ENCODE measurements around the gene TMEM191C. TPM values are rescaled to one million over a fixed set of nuclear protein-coding genes. Genes with fewer than 3 reads are reported as not detected.
"Not testable (repeated sequence)": the region's sequence is repeated elsewhere in the genome, so short reads cannot be mapped to it uniquely, and the experiment has no call there.

TMEM191C gene
- 0.56 and 0.92 TPM in 2 replicates for total RNA-seq

- DNase-seq (ENCODE audit: low read depth, low spot score), result not testable (repeated sequence)
Measured at GRCh38 chr22:21467337-21468193, at the start of gene TMEM191C. TMEM191C (plus strand) TSS chr22:21467387; CDS start chr22:21467460, 73 bp downstream.

- not testable (repeated sequence) for DNase-seq (ENCODE audit: low read depth, low spot score)
Measured at GRCh38 chr22:21417853-21418252, 49.3 kb upstream of the TMEM191C start.

GRCh38 chr22:21418974-21419638, 48.1 kb upstream of the TMEM191C start:
- not testable (repeated sequence) for DNase-seq (ENCODE audit: low read depth, low spot score)

GRCh38 chr22:21420180-21420763, 46.9 kb upstream of the TMEM191C start:
- not testable (repeated sequence) for DNase-seq (ENCODE audit: low read depth, low spot score)

GRCh38 chr22:21424084-21424709, 43.0 kb upstream of the TMEM191C start:
- not testable (repeated sequence) for DNase-seq (ENCODE audit: low read depth, low spot score)

GRCh38 chr22:21434378-21435233, 32.6 kb upstream of the TMEM191C start:
- DNase-seq (ENCODE audit: low read depth, low spot score), result not testable (repeated sequence)

- not testable (repeated sequence) for DNase-seq (ENCODE audit: low read depth, low spot score)
Measured at GRCh38 chr22:21435998-21436810, 31.0 kb upstream of the TMEM191C start.

GRCh38 chr22:21438013-21438412, 29.2 kb upstream of the TMEM191C start:
- not testable (repeated sequence) for DNase-seq (ENCODE audit: low read depth, low spot score)

- DNase-seq (ENCODE audit: low read depth, low spot score), result not testable (repeated sequence)
Measured at GRCh38 chr22:21440018-21440636, 27.1 kb upstream of the TMEM191C start.

GRCh38 chr22:21440676-21441075, 26.5 kb upstream of the TMEM191C start:
- DNase-seq (ENCODE audit: low read depth, low spot score), result not testable (repeated sequence)

GRCh38 chr22:21441170-21441569, 26.0 kb upstream of the TMEM191C start:
- not testable (repeated sequence) for DNase-seq (ENCODE audit: low read depth, low spot score)

GRCh38 chr22:21442123-21442522, 25.1 kb upstream of the TMEM191C start:
- not testable (repeated sequence) for DNase-seq (ENCODE audit: low read depth, low spot score)

- DNase-seq (ENCODE audit: low read depth, low spot score), result not testable (repeated sequence)
Measured at GRCh38 chr22:21442646-21443045, 24.5 kb upstream of the TMEM191C start.

GRCh38 chr22:21443057-21443734, 24.0 kb upstream of the TMEM191C start:
- no peak for DNase-seq (ENCODE audit: low read depth, low spot score)

- no peak for DNase-seq (ENCODE audit: low read depth, low spot score)
Measured at GRCh38 chr22:21443735-21444421, 23.3 kb upstream of the TMEM191C start.

GRCh38 chr22:21444701-21445436, 22.3 kb upstream of the TMEM191C start:
- no peak for DNase-seq (ENCODE audit: low read depth, low spot score)

GRCh38 chr22:21445437-21446127, 21.6 kb upstream of the TMEM191C start:
- no peak for DNase-seq (ENCODE audit: low read depth, low spot score)

Data from pulmonary artery endothelial cell (primary cell).